ENCODE results near the gene CD276.
"Not testable (repeated sequence)": the region's sequence is repeated elsewhere in the genome, so short reads cannot be mapped to it uniquely, and the experiment has no call there.

CD276 gene

DNA sequence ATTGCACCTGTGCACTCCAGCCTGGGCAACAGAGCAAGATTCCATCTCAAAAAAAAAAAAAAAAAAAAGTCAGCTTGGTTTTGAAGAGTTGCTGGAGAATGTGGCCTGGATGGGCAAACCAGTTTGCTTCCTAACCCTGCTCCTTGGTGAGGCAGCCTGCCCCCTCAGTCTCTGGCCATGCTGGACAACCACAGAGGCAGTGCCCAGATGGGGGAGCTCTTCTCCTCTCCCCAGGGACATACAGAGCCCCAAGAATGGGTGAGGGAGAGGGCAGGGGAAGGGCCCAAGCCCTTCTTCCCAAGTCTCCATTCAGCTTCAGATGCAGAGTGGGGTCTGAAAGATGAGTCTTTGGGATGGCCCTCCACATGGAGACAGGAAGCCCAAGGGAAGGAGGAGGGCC lies 27.9 kb downstream of the CD276 start:
- no peak for DNase-seq

- no peak for DNase-seq
Measured at GRCh38 chr15:73714695-73715301, 30.6 kb downstream of the CD276 start.

GRCh38 chr15:73715417-73715816 lies 31.2 kb downstream of the CD276 start:
- DNase-seq = no peak

DNA sequence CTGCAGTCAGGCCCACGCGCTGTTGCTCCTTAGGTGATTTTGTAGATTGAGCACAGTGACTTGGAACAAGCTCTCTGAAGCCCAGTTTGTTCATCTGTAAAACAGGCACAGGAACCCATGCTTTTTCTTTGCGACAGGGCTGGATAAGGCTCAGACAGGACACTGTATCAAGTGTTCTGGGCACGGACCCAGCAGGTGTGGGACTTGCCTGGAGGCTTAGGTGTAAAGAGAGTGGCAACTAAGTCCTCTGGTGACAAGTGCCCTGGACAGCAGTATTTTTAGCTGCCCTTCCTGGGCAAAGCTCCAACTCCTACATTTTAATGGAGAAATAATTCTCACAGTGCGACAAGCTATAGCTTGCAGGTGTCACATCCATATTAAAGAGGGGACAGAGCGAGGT lies 32.2 kb downstream of the CD276 start:
- DNase-seq = peak; percentile 37

- no peak for DNase-seq
Measured at GRCh38 chr15:73717206-73717605, 33.0 kb downstream of the CD276 start.

- DNase-seq = no peak
Measured at GRCh38 chr15:73717802-73718201, 33.6 kb downstream of the CD276 start.

DNA sequence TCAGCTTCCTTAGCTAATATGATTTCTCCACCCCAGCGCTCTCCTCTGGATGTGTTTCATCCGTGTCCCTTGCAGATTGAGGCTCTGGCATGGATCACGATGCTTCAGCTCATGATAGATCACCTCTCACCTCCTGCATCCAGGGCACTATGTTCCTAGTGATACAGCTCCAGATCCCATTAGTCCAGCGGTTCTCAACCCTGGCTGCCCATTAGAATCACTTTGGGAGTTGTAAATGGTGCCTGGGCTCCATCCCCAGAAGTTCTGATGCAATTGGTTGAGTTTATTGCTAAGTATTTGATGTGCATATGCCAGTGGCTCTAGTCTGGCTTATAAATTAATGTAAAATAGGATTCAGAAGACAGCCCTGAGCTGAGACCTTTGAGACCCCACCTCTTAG lies 34.5 kb downstream of the CD276 start:
- no peak for DNase-seq

DNA sequence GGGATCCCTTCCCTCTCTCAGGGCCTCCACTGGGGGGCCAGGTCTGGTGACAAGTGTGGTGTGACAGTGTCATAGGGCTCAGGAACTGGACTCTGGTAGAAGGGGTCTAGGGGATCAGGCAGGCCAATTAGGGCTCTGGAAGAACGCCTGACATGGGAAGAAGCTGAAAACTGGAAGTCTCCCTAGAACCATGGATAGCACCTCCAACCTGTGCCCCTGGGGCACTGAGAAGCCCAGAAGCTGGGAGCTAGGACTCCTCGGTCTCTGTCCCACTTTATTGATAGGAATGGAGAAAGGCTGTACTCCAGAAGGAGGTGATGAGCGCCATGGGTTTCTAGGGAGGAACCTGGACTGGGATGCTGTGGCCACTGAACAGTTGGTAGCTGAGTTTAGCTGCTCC lies 38.2 kb downstream of the CD276 start:
- no peak for DNase-seq

- DNase-seq = no peak
Measured at GRCh38 chr15:73723191-73723590, 39.0 kb downstream of the CD276 start.

DNA sequence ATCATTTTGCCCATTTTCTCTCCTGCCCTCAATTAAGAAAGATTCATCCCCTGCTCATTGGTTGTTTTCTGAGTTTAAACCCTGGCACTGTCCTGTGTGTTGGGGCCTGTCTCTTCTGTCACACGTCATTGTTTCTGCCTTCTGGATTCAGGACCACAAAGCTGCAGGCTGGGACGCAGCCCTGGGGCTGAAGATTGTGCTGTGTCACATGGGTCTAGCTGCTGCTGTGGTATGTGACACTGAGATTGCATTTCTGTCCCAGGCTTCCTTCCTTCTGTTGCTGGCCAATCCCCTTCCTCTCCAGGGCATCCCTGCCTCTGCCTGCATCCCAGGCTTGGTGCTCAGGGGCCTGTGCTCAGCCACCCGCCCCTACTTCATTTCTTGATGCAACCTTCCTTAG lies 40.0 kb downstream of the CD276 start:
- DNase-seq = no peak

DNA sequence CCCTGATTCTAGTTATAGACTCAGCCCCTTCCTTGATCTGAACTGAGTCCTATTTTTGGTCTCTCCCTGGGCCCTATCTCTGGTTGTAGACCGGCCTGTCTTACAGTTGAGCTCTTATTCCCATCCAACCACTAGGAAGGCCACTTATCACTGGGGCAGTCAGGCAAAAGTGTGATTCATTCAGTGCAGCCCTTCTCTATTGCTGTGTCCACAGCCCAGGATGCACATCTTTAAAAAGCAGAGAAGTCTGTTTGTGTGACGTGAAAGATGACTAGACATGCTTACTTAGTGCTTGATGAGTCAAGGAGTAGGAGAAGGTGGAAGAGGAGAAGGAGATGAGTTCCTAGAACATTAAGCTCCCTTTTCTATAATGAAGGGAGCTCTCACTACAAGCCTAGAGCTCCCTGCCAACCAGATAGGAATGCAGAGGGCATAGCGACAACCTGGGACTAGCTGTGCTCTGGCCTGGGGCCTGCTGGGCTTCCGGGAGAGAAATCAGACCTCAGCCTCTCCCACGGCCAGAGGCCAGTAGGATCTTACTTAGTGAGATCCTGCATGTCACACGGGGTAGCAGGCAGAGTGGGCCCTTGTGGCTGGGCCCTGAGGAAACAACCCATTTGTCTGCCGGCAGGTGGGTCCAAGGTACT lies 43.3 kb downstream of the CD276 start:
- DNase-seq = no peak

- not testable (repeated sequence) for DNase-seq
Measured at GRCh38 chr15:73732051-73732450, 47.9 kb downstream of the CD276 start.

DNA sequence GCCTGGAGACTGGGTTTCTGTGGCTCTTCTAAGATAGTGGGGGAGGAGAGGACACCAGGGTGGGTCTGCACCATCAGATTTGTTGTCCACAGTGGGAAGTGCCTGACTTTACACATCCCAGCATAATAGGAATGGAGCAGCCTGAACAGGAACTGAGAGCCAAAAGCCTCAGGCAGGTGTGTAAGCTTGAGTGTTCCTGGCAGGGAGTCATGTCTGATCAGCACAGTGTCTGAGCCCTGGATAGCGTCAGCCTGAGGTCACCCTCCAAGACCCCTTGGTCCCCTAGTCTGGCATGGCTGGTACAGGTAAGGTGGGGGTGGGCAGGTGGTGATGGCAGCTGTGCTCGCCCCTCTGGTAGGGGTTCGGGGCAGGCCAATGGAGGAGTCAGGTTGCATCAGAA lies 48.7 kb downstream of the CD276 start:
- DNase-seq = no peak

DNA sequence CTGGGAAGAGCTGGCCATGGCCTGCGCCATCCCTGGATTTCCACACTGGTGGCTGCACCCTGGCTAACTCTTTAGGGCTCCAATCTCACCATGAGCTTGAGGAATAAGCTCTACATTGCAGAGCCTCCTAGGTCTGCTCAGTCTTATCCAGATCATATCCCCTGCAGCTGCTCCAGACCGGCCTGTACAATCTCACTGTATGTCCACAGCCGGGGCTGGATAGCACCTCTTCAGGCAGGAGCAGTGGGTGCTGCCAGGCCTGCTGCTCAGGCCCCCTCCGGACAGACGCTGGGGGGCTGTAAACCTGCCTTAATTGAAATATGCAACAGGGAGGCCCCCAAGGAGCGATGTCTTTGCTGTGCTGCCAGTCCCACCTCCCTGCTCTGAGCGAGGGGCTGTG lies 53.4 kb downstream of the CD276 start:
- no peak for DNase-seq

- no peak for DNase-seq
Measured at GRCh38 chr15:73740152-73741048, 56.2 kb downstream of the CD276 start.

DNA sequence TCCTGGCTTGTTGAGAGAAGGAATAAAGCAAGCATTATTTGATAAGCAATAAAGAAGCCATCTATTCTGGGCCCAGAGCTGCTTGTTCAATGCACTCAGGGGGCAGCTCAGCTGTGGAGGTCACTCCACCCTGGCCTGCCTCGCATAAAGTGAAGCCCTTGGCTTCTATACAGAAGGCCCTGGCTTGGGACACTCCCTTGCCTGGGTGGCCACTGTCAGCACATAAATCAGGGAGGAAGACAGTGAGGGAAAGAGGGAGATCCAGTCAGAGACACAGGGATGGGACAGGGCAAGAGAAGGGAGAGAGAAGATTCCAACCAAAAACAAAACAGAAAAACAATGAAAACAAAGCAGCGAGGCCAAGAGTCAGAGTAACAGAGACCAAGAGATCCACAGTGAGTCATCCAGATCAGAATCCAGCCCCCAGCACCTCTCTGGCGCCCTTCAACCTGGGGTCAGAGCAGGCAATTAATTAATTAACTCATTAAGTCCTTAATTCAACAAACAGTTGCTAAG lies 57.2 kb downstream of the CD276 start:
- DNase-seq = no peak

- DNase-seq = no peak
Measured at GRCh38 chr15:73744293-73744692, 60.1 kb downstream of the CD276 start.

DNA sequence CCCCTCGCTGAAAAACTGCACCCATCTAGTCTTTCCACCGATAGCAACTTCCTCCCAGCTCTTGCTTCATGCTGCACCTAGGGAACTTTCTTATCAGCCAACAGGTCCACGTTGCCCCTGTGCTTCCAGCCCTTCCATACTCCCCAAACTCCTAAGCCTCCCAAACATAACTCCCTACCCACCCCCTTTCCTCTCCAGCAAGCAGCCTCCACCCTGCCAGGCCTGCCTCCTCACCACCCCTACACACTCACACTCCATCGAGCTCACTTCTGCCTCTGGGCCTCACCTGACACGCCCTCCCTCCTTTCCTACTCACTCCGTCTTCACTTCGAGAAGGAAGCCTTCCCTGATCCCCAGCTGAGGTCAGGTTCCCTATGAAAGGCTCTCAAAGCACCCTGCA lies 60.9 kb downstream of the CD276 start:
- DNase-seq = no peak

DNA sequence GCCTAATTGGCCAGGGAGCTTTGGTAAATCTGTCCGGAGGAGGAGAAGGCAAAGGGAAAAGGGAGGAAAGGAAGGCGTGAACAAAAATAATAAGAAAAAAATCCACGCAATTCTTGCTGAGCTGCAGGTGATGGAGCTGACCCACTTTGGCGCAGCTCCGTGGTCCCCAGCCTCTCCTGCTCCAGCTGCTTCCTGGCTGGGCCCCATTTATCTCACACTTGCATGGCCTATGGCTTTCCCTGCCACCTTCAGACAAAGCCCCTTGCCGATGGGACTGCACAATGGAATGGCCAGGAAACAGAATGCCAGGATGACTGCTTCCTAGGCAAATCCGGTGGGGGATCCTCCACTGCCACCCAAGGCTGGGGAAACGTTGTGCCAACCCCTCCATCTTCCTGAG lies 62.1 kb downstream of the CD276 start:
- DNase-seq = no peak

- no peak for DNase-seq
Measured at GRCh38 chr15:73746883-73747282, 62.7 kb downstream of the CD276 start.

- DNase-seq = no peak
Measured at GRCh38 chr15:73747847-73748590, 63.8 kb downstream of the CD276 start.

DNA sequence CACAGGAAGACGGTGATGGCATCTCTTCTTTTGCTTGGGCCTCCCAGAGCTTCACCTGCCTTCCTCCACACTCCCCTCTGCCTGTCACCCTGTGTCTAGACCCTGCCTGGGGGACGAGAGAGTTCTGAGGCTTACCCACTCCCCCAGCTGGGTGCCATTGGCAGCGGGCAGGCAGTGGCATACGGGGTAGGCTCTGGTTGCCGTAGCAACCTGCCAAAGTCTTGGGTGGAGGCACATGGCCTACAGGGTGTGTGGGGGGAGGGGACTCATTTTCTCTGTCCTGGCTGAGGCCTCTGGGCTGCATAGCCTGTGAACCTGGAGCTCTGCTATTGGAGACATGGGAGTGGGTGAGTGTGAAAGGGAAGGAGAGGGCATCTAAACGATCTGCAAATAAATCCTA lies 64.5 kb downstream of the CD276 start:
- no peak for DNase-seq

GRCh38 chr15:73749533-73749932 lies 65.3 kb downstream of the CD276 start:
- DNase-seq = no peak
